GM12872 (cell line): ENCODE results near the gene PARD3B.

Experiments used
- TF ChIP-seq, protein P1 (sequence below): IDR thresholded peaks from 3 replicates; pipeline ENCODE4 v1.5.1; 2011; ENCODE audit warnings: low read depth, mild to moderate bottlenecking, low read length, moderate library complexity; ENCODE audit not compliant: insufficient read depth

Gene PARD3B

DNA sequence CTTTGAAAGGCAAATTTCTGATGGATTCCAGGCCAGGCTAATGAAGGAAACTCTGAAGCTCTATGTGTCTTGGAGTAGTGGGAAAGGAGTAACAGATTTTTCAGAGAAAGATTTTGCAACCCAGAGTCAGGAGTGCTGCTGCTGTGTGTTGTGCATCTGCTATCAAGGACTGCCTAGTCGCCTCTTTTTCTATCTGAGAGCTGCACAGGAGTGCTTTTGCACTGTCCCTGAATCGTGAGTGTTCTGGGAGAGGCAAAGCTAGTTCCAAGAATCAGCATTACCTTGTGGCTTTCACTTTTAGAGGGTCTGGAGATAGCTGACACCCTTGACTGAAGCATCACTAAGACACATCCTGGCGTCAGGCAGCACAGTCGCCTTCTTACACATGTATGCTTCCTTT lies 336.4 kb downstream of the PARD3B start:
- TF ChIP-seq, protein P1, sequence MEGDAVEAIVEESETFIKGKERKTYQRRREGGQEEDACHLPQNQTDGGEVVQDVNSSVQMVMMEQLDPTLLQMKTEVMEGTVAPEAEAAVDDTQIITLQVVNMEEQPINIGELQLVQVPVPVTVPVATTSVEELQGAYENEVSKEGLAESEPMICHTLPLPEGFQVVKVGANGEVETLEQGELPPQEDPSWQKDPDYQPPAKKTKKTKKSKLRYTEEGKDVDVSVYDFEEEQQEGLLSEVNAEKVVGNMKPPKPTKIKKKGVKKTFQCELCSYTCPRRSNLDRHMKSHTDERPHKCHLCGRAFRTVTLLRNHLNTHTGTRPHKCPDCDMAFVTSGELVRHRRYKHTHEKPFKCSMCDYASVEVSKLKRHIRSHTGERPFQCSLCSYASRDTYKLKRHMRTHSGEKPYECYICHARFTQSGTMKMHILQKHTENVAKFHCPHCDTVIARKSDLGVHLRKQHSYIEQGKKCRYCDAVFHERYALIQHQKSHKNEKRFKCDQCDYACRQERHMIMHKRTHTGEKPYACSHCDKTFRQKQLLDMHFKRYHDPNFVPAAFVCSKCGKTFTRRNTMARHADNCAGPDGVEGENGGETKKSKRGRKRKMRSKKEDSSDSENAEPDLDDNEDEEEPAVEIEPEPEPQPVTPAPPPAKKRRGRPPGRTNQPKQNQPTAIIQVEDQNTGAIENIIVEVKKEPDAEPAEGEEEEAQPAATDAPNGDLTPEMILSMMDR, result no peak

DNA sequence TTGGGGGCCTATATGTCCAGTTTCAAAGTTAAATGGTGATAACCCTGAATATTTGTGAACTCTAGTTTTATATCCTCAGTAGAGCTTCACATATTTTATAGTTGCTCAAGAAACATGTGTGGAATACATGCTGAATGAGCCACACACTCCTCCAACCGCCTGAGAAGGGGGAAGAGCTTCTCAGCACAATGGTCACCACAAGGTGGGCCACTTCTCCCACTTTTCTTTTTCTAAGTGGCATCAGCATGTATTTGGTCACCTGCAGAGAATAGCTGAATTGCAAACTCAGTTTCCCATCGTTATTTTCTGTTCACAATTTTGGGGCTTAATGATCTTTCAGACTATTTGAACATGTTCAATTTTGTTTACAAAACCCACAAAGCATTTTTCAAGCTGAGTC lies 340.5 kb downstream of the PARD3B start:
- TF ChIP-seq, protein P1, result no peak

DNA sequence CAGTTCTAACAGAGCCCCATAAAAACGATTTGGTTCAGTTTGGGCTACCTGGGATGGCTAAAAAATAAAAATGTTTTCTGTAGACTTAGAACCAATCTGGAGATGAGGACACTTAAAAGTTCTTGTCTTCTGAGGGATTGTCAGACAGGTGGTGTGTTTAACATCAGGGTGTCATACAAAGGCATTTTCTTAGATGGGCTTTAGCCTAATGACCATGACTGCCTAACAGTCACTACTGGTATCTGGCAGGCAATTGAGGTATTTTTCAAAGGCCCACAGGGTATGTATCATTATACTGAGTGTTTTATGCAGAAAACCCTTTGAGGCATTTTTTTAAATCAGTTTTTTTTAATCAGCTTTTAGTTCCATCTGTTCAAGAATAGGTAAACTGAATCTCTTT lies 341.4 kb downstream of the PARD3B start:
- TF ChIP-seq, protein P1, result no peak

DNA sequence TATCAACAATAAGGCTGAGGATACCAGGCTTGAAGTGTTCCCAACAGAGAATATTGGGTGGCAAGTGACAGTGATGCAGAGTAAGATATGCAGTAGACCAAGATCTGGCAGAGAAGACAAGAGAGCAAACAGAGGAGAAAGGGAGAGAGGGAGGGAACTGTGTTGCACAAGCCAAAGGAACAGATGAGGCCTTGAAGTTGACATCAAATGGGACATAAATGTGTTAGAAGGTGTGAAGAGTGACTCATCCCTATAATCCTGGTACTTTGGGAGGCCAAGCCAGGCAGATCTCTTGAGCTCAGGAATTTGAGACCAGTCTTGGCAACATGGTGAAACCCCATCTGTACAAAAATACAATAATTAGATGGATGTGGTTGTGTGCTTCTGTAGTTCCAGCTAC lies 342.9 kb downstream of the PARD3B start:
- TF ChIP-seq, protein P1, result no peak

- TF ChIP-seq, protein P1, result no peak
Measured at GRCh38 chr2:204890680-204891079, 345.4 kb downstream of the PARD3B start.

- TF ChIP-seq, protein P1, result no peak
Measured at GRCh38 chr2:204891739-204892138, 346.5 kb downstream of the PARD3B start.

GRCh38 chr2:204892506-204893255 lies 347.4 kb downstream of the PARD3B start:
- TF ChIP-seq, protein P1, result no peak
